HG02943 (cell line): ENCODE results near the gene MRPL11.
"Not testable (repeated sequence)": the region's sequence is repeated elsewhere in the genome, so short reads cannot be mapped to it uniquely, and the experiment has no call there.

ENCODE experiments used
- ATAC-seq: cut with Tn5 transposase; IDR thresholded peaks from one replicate; pipeline ENCODE4 v1.9.1; 2021; ENCODE audit warnings: mild to moderate bottlenecking, low read depth, moderate library complexity; ENCODE audit not compliant: unreplicated experiment

The MRPL11 gene

GRCh38 chr11:66467756-66468155 lies 29.1 kb upstream of the MRPL11 start:
- no peak for ATAC-seq

GRCh38 chr11:66467034-66467659 lies 28.5 kb upstream of the MRPL11 start:
- ATAC-seq = peak; percentile 17

GRCh38 chr11:66466225-66467033 lies 27.8 kb upstream of the MRPL11 start, which contains the start of gene PELI3:
TSS of gene PELI3 (plus strand) at chr11:66466905. CDS start at chr11:66468129, 1,224 bp downstream.
- ATAC-seq = peak; percentile 63

- ATAC-seq = no peak
Measured at GRCh38 chr11:66465373-66466224, 27.0 kb upstream of the MRPL11 start.

DNA sequence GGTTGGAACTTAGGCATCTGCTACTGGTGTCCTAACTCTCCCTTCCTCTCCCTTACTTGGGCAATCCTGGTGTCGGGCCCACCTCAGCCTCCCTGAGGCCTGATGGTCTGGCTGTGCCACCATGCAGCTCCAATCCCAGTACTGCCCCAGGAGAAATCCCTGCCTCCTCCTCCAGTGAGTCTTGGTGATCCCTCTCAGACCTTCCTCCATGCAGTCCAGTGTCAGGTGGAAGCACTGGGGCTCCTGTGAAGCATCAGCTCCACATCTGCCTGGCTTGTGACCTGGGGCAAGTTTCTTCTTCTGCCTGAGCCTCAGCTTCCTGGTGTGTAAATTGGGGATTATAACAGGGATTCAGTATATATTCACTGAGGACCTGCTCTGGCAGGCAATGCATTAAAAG lies 26.3 kb upstream of the MRPL11 start:
- ATAC-seq = no peak

DNA sequence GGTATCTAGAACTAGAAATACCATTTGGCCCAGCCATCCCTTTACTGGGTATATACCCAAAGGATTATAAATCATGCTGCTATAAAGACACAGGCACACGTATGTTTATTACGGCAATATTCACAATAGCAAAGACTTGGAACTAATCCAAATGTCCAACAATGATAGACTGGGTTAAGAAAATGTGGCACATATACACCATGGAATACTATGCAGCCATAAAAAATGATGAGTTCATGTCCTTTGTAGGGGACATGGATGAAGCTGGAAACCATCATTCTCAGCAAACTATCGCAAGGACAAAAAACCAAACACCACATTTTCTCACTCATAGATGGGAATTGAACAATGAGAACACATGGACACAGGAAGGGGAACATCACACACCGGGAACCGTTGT lies 25.5 kb upstream of the MRPL11 start:
- ATAC-seq = not testable (repeated sequence)

DNA sequence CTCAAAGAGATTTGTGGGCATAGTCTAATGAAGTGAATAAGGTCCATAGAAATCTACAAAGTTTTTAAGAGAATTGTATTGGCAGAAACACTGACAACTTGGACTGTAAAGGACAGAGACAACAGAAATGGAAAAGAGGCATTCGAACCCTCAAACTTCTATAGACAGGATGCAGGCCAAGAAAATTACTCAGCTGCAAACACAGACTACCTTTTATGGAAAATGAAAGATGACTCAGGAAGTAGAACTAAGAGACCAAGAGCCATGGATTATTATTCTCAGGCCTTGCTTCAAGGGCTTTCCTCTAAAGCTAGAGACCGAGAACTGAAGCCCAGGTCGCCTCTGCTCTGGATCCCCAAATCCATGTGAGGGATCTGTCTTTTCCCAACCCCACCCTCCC lies 24.3 kb upstream of the MRPL11 start:
- no peak for ATAC-seq

DNA sequence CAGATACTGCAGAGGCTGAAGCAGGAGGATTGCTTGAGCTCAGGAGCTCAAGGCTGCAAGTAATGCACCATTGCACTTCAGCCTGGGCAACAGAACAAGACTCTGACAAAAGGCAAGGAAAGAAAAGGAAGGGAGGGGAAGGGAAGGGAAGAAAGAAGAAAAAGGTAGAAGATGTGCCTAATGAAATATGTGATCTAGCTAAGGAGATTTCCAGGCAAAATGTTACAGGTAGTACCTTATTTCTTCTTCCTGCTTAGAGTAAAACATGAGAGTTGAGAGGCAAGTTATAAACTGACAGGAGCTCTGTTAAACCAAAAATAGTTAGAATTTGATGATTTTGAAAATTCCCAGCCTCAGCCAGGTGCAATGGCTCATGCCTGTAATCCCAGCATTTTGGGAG lies 23.4 kb upstream of the MRPL11 start:
- no peak for ATAC-seq

- ATAC-seq = no peak
Measured at GRCh38 chr11:66459138-66459778, 20.6 kb upstream of the MRPL11 start.

DNA sequence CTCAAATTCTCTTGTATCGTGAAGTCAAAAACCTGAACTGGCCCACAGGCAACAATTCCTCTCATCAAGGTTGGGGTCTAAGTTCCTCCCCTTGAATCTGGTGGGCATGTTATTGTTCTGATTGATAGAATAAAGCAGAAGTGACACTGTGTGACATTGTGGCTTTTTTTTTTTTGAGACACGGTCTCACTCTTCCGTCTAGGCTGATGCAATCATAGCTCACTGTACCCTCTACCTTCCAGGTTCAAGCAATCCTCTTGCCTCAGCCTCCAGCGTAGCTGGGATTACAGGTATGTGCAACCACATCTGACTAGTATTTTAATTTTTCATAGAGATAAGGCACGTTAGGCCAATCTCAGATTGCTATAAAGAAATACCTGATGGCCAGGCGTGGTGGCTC lies 19.2 kb upstream of the MRPL11 start:
- no peak for ATAC-seq

GRCh38 chr11:66454828-66455227 lies 16.2 kb upstream of the MRPL11 start:
- ATAC-seq = no peak

- no peak for ATAC-seq
Measured at GRCh38 chr11:66454247-66454646, 15.6 kb upstream of the MRPL11 start.

GRCh38 chr11:66451663-66452062 lies 13.0 kb upstream of the MRPL11 start:
- no peak for ATAC-seq

DNA sequence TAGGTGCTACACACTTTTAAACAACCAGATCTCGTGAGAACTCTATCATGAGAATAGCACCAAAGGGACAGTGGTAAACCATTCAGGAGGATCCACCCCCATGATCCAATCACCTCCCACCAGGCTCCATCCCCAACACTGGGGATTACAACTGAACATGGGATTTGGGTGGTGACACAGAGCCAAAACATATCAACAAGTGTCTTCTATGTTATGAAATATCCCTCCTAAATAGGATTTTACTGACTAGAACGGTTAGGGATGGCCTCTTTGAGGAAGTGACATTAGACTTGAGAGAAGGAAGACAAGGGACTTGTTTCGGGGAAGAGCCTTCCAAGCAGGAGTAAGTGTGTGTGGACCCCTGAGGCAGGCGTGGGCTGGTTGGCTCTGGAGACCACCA lies 11.9 kb upstream of the MRPL11 start:
- ATAC-seq = no peak

GRCh38 chr11:66448523-66448922 lies 9.9 kb upstream of the MRPL11 start:
- no peak for ATAC-seq

DNA sequence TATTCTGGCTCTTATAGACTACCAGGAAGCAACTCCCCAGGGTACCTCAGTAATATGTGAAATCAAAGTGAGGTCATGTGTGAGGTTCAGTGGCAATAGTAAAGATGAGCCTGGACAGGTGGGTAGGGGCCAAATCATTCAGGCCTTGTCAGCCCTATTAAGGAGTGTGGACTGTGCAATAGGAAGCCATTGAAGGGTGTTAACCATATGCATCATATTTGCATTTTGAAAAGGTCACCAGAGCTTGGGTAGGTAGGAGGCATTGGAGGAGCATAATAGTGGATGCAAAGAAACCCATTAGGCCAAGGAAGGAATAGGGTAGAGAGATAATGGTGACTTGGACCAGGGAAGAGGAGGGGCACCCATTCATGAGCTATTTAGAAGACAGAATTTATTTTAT lies 8.4 kb upstream of the MRPL11 start:
- no peak for ATAC-seq

GRCh38 chr11:66443602-66444001 lies 5.0 kb upstream of the MRPL11 start:
- ATAC-seq = no peak

DNA sequence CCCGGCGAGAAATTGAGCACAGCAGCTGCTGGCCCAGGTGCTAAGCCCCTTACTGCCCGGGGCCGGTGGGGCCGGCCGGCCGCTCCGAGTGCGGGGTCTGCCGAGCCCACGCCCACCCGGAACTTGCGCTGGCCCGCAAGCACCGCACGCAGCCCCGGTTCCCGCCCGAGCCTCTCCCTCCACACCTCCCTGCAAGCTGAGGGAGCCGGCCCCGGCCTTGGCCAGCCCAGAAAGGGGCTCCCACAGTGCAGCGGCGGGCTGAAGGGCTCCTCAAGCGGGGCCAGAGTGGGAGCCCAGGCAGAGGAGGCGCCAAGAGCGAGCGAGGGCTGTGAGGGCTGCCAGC lies 2.3 kb upstream of the MRPL11 start:
- ATAC-seq = not testable (repeated sequence)

- ATAC-seq = not testable (repeated sequence)
Measured at GRCh38 chr11:66440101-66440939, 1.7 kb upstream of the MRPL11 start.

DNA sequence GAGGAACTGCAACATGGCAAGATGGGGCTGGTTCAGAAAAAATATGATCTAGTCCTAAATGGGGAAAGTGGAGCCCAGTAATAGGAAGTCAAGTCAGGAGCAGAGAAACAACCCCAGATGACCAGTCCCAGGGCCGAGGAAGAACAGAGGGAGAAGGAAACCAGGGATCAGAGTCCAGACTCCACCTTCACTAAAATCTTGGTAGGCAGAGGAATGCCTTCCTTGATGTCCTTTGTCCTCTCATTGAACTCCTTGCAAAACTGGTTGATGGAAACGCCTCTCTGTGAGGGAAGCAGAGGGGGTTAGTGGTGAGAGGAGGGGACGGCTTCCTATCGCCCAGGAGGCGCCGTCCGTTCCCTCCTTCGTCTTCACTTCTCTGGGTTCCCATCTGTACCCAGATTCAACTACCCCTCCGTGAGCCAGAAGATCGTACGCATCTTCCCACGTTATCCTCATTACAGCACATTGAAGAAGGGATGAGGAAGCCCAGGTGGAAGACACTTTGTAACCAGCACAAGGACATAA lies 607 bp downstream of the MRPL11 start:
- ATAC-seq = no peak
